HG03139 (cell line): Measurements from ENCODE around the gene ACAP1.
A peak's percentile ranks its signal among the peaks of the same experiment; 100 is the strongest.

Source experiments
- ATAC-seq: cut with Tn5 transposase; IDR thresholded peaks from one replicate; pipeline ENCODE4 v1.9.1; 2021; ENCODE audit not compliant: unreplicated experiment

Gene ACAP1

GRCh38 chr17:7311110-7311705 is 25.1 kb upstream of the ACAP1 start:
- no peak for ATAC-seq

GRCh38 chr17:7312432-7313087 is 23.8 kb upstream of the ACAP1 start:
- no peak for ATAC-seq

- ATAC-seq: no peak
Observed at GRCh38 chr17:7313088-7313889, 23.0 kb upstream of the ACAP1 start.

GRCh38 chr17:7313890-7314718 is 22.2 kb upstream of the ACAP1 start:
- no peak for ATAC-seq

- ATAC-seq: peak; percentile 68
Observed at GRCh38 chr17:7314719-7315569, 21.4 kb upstream of the ACAP1 start, which contains the start of gene GPS2. GPS2 (minus strand) TSS chr17:7315360; CDS start chr17:7315052, 308 bp downstream.

GRCh38 chr17:7315570-7316235 is 20.6 kb upstream of the ACAP1 start:
- no peak for ATAC-seq

GRCh38 chr17:7317161-7317803 is 19.0 kb upstream of the ACAP1 start:
- ATAC-seq: no peak

GRCh38 chr17:7318121-7318860 is 18.0 kb upstream of the ACAP1 start:
- no peak for ATAC-seq

- no peak for ATAC-seq
Observed at GRCh38 chr17:7321466-7321865, 14.9 kb upstream of the ACAP1 start.

- ATAC-seq: no peak
Observed at GRCh38 chr17:7322520-7323194, 13.7 kb upstream of the ACAP1 start.

- ATAC-seq: no peak
Observed at GRCh38 chr17:7323731-7324437, 12.4 kb upstream of the ACAP1 start.

- no peak for ATAC-seq
Observed at GRCh38 chr17:7324438-7324779, 11.9 kb upstream of the ACAP1 start.

GRCh38 chr17:7325031-7325528 is 11.2 kb upstream of the ACAP1 start:
- ATAC-seq: no peak

GRCh38 chr17:7326186-7326585 is 10.1 kb upstream of the ACAP1 start:
- ATAC-seq: no peak

GRCh38 chr17:7327056-7327455 is 9.3 kb upstream of the ACAP1 start:
- no peak for ATAC-seq

GRCh38 chr17:7327501-7327900 is 8.8 kb upstream of the ACAP1 start:
- ATAC-seq: no peak

- ATAC-seq: no peak
Observed at GRCh38 chr17:7328009-7328408, 8.3 kb upstream of the ACAP1 start.
